ENCODE results near the gene PARD3.
A peak's percentile ranks its signal among the peaks of the same experiment; 100 is the strongest.

PARD3 gene

GRCh38 chr10:34241226-34242000, 573.7 kb downstream of the PARD3 start:
- H3K4me3 ChIP-seq (ENCODE audit: low read length, poor library complexity, severe bottlenecking): no peak overlapping the region
- peak overlapping the region; percentile 8 for H3K9ac ChIP-seq (ENCODE audit: low read depth, low read length, poor library complexity, severe bottlenecking)
- no peak overlapping the region for H3K4me2 ChIP-seq (ENCODE audit: low read depth, low read length, poor library complexity, severe bottlenecking)
- H3K27me3 ChIP-seq (ENCODE audit: insufficient read depth, low read length, poor library complexity, severe bottlenecking): no peaks in the 10 kb centered on the region
- H4K20me1 ChIP-seq (ENCODE audit: insufficient read depth, low read length, poor library complexity, severe bottlenecking): no peaks in the 10 kb centered on the region
- H3K79me2 ChIP-seq (ENCODE audit: insufficient read depth, low read length): no peaks in the 10 kb centered on the region
- no peak overlapping the region for H2AFZ ChIP-seq (ENCODE audit: low read length)
- H3F3A ChIP-seq (ENCODE audit: low read depth): no peaks in the 10 kb centered on the region
- no peaks in the 10 kb centered on the region for H3K9me2 ChIP-seq (replicated peaks; ENCODE audit: low read depth, low read length)
- H3K9me3 ChIP-seq (ENCODE audit: insufficient read depth, low read depth, low read length): no peaks in the 10 kb centered on the region
- TF ChIP-seq CTCF (conservative IDR thresholded peaks at IDR 0.05; ENCODE audit: low read length) (no peak), EZH2phosphoT487 (IDR thresholded peaks at IDR 0.05; ENCODE audit: borderline replicate concordance) (no peak)
- peaks cover 48% of the 10 kb centered on the region for H3K4me1 ChIP-seq (ENCODE audit: insufficient read depth, low read length, poor library complexity, severe bottlenecking)
- H3K36me3 ChIP-seq (ENCODE audit: insufficient read depth, low read length): no peaks in the 10 kb centered on the region

- Histone ChIP-seq H3K4me3 (ENCODE audit: low read length, poor library complexity, severe bottlenecking) (no peak overlapping the region), H2AFZ (ENCODE audit: low read length) (no peak overlapping the region), H3K27me3 (ENCODE audit: insufficient read depth, low read length, poor library complexity, severe bottlenecking) (no peaks in the 10 kb centered on the region), H3K4me2 (ENCODE audit: low read depth, low read length, poor library complexity, severe bottlenecking) (peak overlapping the region; percentile 36), H3K9me3 (ENCODE audit: insufficient read depth, low read depth, low read length) (no peaks in the 10 kb centered on the region), H3K9me2 (replicated peaks; ENCODE audit: low read depth, low read length) (no peaks in the 10 kb centered on the region), H4K20me1 (ENCODE audit: insufficient read depth, low read length, poor library complexity, severe bottlenecking) (no peaks in the 10 kb centered on the region), H3F3A (ENCODE audit: low read depth) (no peaks in the 10 kb centered on the region), H3K79me2 (ENCODE audit: insufficient read depth, low read length) (no peaks in the 10 kb centered on the region), H3K36me3 (ENCODE audit: insufficient read depth, low read length) (no peaks in the 10 kb centered on the region), H3K4me1 (ENCODE audit: insufficient read depth, low read length, poor library complexity, severe bottlenecking) (peaks cover 59% of the 10 kb centered on the region), H3K9ac (ENCODE audit: low read depth, low read length, poor library complexity, severe bottlenecking) (peak overlapping the region; percentile 8)
- TF ChIP-seq EZH2phosphoT487 (IDR thresholded peaks at IDR 0.05; ENCODE audit: borderline replicate concordance): no peak
- no peak for TF ChIP-seq CTCF (conservative IDR thresholded peaks at IDR 0.05; ENCODE audit: low read length)
These were observed 575.1 kb downstream of the PARD3 start for GRCh38 chr10:34240039-34240438.

GRCh38 chr10:34237898-34238455, 577.1 kb downstream of the PARD3 start:
- TF ChIP-seq EZH2phosphoT487 (IDR thresholded peaks at IDR 0.05; ENCODE audit: borderline replicate concordance): no peak
- TF ChIP-seq CTCF (conservative IDR thresholded peaks at IDR 0.05; ENCODE audit: low read length): no peak
- no peak overlapping the region for H3K9ac ChIP-seq (ENCODE audit: low read depth, low read length, poor library complexity, severe bottlenecking)
- H3K79me2 ChIP-seq (ENCODE audit: insufficient read depth, low read length): no peaks in the 10 kb centered on the region
- H3K4me1 ChIP-seq (ENCODE audit: insufficient read depth, low read length, poor library complexity, severe bottlenecking): peaks cover 55% of the 10 kb centered on the region
- peak overlapping the region; percentile 60 for H3K4me2 ChIP-seq (ENCODE audit: low read depth, low read length, poor library complexity, severe bottlenecking)
- no peaks in the 10 kb centered on the region for H3K9me3 ChIP-seq (ENCODE audit: insufficient read depth, low read depth, low read length)
- H3K9me2 ChIP-seq (replicated peaks; ENCODE audit: low read depth, low read length): no peaks in the 10 kb centered on the region
- H3K36me3 ChIP-seq (ENCODE audit: insufficient read depth, low read length): no peaks in the 10 kb centered on the region
- no peaks in the 10 kb centered on the region for H4K20me1 ChIP-seq (ENCODE audit: insufficient read depth, low read length, poor library complexity, severe bottlenecking)
- no peak overlapping the region for H3K4me3 ChIP-seq (ENCODE audit: low read length, poor library complexity, severe bottlenecking)
- H3F3A ChIP-seq (ENCODE audit: low read depth): no peaks in the 10 kb centered on the region
- H2AFZ ChIP-seq (ENCODE audit: low read length): no peak overlapping the region
- no peaks in the 10 kb centered on the region for H3K27me3 ChIP-seq (ENCODE audit: insufficient read depth, low read length, poor library complexity, severe bottlenecking)

Data from Loucy (cell line).